ENCODE data around the gene APC.
"Not testable (repeated sequence)": the region's sequence is repeated elsewhere in the genome, so short reads cannot be mapped to it uniquely, and the experiment has no call there.

The APC gene

DNA sequence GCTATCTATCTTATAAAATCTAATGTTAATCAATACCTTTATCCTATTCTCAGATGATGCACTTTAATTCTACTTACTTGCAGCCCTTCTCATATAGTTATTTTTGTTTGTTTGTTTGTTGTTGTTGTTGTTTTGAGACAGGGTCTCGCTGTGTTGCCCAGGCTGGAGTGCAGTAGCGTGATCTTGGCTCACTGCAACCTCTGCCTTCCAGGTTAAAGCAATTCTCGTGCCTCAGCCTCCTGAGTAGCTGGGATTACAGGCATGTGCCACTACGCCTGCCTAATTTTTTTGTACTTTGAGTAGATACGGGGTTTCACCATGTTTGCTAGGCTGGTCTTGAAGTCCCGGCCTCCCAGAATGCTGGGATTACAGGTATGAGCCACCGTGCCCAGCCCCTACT, 20.8 kb upstream of the APC start:
- DNase-seq (ENCODE audit: low read depth) = not testable (repeated sequence)

DNA sequence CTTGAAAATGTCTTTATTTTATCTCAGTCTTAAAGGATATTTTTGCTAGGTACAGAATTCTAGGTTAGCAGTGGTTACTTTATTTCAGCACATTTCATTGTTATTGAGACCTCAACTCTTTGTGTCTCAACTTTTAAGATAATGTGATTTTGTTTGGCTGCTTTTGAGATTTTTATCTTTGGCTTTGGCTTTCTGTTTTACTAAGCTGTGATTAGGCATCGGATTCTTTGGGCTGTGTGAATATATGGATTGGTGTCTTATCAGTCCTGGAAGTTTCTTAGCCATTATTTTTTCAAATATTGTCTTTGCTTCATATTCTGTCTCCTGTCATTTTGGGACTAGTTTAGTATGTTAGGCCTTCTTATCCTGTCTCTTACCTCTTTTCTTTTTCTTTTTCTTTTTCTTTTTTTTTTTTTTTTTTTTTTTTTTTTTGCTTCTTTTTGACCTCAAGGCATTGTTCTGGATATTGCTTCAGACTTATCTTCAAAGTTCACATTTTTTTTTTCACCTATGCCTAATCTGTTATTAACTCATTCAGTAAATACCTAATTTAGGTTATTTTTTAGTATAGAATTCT, 20.1 kb upstream of the APC start:
- DNase-seq (ENCODE audit: low read depth) = no peak

DNA sequence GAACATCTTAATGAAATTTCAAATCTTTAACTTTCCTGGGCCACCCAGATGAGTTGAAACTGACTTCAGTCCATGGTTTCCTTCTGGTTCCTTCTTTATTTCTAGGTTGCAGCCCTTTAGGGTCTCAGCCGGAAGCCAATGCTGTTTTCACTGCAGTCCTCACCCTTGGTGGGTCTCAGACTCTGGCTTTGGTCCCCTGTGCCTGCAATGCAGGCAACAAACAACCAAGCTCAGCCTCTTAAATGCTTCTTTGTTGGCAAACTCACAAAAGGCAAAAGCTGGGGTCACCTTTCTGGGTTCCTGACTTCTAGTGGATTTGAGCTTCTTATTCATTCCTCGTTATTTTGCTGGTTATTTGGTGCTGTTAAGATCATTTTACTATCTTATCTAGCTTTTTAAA, 19.3 kb upstream of the APC start:
- no peak for DNase-seq (ENCODE audit: low read depth)

DNA sequence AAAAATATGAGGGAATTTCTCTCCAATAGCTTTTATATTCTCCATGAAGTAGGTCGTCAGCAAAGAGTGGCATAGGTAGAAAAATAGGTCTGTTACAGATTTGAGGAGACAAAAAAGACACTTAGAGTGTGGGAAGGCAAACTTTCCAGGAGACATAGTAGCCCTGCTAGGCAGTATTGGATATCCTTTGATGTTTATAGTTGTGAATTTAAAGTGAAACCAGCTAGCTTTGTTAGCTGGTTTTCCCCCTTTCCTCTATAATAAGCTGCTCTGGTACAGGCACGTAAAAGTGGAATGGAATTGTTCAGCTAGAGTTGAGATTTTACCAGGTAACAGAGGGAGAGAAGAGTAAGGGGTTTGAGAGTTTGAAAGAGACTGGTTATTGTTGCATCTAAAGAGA, 17.1 kb upstream of the APC start:
- no peak for DNase-seq (ENCODE audit: low read depth)

DNA sequence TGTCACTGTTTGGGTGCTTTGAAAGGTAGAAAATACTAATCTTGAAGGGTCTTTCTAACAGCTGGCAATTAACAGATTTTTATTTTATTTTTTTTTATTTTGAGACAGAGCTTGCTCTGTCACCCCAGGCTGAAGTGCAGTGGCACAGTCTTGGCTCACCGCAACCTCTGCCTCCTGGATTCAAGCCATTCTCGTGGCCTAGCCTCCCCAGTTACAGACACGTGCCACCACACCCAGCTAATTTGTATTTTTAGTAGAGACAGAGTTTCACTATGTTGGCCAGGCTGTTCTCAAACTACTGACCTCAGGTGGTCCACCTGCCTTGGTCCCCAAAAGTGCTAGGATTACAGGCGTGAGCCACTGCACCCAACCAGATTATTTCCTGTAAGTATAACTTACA, 12.8 kb upstream of the APC start:
- DNase-seq (ENCODE audit: low read depth) = no peak

DNA sequence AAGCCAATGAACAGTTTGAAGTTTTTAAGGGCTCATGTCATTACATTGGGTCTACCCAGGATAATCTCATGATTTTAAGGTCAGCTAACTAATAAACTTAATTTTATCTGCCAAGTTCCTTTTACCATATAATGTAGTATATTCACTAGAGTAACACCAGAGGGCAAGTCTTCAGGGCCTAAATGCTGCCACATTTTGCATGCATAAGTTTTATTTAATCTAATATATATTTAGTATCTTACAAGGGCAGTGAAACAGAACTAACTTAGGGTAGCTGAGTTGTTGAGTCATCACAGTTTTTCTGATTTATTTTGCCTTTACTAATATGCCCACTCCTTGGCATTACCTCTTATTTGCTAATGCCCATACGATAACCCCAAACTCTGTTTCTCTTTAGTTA, 8.1 kb upstream of the APC start:
- no peak for DNase-seq (ENCODE audit: low read depth)

DNA sequence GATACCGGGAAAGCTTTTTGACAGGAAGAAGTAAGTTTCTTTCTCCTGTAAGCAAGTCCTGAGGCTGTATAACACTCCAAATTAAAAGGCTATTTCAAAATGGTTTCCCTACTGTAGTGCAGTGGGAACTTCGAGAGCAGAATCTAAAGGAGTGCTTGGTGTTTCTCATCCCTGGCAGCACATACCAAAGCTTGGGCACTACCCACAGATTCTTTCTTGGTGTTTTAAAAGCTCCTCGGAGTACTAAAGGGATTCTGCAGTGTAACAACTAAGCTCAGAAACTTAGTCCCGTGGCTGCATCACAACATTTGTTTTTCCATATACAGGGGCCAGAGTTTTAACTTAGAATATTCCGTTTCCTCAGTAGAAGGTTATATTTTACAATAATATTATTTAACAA, 5.6 kb upstream of the APC start:
- DNase-seq (ENCODE audit: low read depth) = no peak

DNA sequence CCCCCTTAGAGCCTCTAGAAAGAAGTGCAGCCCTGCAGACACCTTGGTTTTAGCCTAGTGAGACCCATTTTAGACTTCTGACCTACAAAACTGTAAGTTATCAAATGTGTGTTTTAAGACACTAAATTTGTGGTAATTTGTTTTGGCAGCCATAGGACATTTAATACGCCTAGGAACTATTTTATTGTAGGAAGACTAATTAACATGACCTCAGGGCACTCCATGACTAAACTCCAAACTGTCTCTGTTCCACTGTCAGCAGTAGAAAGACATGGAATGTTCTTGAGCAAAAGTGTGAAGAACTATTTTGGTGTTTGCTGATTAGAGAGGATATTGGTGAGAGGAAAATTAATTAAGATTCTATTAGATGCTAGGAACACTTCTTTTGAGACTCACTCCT, 4.1 kb upstream of the APC start:
- no peak for DNase-seq (ENCODE audit: low read depth)

DNA sequence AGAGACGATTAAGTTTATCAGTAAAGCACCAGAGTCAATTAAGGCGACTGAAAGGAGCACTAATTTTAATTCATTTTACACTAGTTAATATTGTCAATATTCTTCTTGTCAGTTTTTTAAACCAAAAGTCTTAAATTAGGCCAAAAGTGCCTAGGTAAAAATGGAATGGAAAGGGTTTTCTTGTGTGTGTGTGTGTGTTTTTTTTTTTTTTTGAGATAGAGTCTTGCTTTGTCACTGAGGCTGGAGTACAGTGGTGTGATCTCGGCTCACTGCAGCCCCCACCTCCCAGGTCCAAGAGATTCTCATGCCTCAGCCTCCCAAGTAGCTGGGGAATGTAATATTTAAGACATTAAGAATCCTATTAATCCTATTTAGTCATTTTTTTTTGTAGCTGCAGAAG, 3.1 kb upstream of the APC start:
- DNase-seq (ENCODE audit: low read depth) = no peak

DNA sequence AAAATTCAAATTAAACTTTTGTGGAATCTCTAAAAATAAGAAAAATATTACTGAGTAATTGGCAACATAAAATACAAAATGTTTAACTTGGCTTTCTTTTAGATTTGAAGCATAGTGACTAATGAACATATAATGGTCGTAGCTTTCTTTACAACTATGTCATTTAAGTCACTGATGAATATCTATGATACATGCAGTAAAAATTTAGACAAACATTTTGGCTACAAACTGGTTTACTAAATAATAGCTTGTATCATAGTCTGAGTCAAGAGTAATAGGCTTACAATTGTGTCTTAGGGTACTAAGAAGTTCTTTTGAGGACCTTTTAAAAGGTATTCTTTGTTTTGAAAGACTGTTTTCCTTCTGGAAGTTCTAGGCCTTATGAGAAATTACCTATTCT, 2.0 kb upstream of the APC start:
- DNase-seq (ENCODE audit: low read depth) = no peak

DNA sequence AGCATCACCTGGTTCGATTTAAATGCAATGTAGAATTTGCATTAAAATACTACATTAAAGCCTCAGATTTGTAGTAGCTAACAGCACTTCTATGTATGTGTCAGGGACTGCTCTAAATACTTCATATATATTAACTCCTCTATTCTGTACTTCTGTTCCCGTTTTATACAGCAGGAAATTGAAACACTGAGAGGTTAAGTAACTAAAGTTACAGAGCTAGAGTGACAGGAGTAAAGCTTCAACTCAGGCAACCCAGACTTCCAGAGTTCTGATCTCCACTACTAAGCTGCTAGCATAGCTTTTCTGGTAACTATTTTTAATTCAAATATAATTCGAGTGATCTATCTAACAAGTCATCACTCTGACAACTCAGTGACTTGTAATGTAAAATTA, 619 bp upstream of the APC start:
- DNase-seq (ENCODE audit: low read depth) = no peak

DNA sequence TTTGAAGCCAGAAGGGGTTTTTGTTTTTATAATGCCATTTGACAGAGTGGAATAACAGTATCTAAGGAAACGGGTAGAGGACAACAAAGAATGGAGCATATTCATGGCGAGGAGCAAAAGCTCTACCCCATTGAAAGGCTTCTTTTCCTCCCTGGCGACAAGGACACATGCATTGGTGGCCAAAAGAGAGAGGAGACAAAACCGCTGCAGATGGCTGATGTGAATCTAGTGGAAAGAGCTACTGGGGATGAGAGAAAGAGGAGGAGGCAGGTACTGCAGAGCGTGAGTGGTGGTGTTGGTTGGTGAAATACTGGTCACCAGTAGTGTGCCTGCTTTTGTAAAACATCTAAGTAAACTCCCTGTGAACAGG, 491 bp downstream of the APC start:
- no peak for DNase-seq (ENCODE audit: low read depth)

DNA sequence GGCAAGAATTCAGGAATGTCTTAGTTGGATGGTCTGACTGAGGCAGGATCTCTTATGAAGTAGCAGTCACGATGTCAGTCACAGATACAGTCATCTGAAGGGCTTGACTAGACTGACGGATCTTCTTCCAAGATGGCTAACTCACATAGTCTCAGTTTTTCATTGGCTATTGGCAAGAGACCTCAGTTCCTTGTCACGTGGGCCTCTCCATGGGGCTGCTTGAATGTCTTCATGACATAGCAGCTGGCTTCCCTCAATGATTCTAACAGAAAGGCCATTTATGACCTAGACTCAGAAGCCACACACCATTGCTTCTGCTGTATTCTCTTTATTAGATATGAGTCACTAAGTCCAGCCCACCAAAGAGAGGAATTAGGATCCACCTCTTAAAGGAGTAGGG, 4.7 kb downstream of the APC start:
- no peak for DNase-seq (ENCODE audit: low read depth)

DNA sequence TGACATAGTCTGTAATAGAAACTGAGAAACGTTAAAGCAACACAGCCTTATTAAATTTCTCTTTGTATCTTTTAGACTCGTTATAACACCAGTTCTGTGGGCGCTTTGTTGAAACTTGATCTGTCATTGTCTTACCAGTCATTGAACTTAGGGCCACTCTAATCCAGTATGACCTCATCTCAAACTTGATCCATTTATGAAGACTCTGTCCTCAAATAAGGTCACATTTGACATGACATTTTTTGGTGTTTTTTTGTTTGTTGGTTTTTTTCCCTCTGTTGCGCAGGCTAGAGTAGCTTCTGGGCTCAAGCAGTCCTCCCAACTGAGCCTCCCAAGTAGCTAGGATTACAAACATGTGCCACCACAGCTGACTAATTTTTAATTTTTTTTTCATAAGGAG, 5.9 kb downstream of the APC start:
- DNase-seq (ENCODE audit: low read depth) = no peak

DNA sequence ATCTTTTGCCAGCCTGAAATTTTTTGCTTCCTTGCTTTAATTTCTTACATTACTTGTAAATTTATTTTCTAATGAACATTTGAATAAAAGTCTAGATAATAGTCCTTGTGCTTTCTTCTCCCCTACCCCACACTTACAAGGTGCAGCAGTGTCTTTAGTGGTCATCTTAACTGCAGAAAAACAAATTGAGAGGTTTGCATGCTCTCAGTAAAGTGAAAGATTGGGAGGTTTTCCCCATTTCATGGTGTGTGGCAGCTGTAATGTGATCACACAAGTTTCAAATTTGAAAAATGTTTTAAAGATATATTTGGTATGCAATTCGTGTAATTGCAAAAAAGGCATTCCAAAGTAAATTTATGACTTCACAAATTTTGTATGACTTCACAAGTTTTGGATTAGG, 14.7 kb downstream of the APC start:
- no peak for DNase-seq (ENCODE audit: low read depth)

DNA sequence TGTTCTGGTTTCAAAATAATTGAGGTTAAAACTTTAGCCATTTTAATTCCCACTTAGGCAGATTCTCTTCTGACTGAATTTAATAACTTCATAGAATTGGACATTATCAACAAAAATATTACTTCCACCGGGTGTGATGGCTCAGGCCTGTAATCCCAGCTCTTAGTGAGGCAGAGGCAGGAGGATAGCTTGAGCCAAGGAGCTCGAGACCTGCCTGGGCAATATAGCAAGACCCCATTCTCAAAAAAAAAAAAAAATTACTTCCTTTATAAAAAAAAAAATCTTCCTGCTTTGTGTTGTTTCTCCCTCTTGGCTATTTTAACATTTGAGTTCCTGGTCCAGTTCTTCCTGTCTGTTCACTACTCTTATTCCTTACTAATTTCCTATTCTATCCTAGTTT, 18.0 kb downstream of the APC start:
- no peak for DNase-seq (ENCODE audit: low read depth)

DNA sequence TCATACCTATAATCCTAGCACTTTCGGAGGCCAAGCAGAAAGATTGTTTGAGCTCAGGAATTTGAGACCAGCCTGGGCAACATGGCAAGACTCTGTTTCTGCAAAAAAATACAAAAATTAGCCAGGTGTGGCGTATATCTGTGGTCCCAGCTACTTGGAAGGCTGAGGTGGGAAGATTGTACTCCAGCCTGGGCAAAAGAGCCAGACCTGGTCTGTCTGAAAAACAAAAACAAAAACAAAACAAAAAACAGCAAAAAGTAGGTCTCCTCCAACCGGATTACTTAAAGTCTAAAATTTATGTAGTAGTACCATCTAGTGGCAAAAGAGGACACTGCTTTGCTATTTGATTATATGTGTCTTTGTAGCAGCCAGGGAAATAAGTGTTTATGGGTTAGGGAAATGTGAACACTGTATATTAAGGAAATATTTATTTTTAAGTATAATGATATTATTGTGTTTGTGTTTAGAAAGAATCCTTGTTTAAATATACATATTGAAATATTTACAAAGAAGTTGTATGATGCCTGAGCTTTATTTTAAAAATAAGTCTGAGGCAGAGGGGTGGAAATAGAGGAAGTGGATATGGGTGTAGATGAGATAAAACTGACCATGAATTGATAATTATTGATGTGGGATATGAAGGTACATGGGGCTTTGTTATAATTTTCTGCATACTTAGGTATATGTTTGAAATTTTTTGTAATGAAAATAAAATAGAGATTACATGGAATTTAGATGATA, 20.0 kb downstream of the APC start:
- DNase-seq (ENCODE audit: low read depth) = no peak

DNA sequence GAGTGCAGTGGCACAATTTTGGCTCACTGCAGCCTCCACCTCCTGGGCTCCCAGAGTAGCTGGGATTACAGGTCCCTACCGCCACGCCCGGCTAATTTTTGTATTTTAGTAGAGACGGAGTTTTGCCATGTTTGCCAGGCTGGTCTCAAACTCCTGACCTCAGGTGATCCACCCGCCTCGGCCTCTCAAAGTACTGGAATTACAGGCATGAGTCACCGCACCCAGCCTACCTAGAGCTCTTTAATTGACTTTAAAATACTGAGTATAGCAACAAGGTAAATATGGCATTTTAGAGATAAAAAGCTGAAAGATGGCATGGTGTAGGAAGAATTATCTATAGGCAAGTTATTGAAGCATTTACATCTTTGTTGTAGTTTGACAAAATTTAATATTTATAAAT, 21.0 kb downstream of the APC start:
- no peak for DNase-seq (ENCODE audit: low read depth)

DNA sequence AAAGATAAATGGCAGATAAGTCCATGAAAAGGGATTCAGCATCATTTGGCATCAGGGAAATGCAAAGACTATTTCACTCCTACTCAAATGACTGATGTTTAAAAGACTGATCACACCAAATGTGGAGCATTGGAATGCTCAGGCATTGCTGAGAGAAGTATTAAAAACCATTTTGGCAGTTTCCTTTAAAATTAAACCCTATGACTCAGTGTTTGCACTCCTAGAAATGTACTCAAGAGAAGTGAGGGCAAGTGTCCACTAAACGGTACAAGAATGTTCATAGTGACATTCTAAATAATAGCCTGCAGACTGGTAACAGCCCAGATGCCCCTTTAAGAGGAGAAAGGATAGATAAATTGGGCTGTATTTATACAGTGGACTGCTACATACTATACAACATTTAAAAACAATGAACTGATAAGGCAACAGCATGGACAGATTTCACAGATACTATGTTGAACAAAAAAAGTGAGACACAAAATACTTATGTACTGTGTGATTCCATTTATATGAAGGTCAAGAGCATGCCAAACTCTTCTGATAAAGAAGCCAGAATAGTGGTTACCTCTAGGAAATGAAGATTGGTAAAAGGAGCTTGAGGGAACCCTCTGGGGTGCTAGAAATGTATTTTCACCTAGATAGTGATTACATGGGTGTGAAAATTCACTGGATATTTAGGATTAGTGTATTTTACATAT, 24.6 kb downstream of the APC start:
- no peak for DNase-seq (ENCODE audit: low read depth)

DNA sequence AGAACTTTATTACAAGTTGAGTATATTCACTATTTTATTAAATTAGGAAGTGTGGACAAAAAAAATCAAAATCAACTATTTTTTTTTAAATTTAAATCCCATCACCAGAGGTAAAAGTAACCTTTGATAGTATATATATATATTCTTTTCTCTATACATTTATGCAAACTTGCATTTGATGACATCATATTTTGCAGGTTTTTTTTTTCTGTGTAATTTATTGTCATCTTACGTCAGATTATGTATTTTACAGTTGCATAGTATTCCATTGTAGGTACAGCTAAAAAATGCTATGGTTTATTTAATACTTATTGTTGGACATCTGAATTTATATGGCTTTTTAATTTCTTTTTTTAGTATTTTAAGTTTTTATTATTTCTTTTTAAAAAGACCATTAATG, 25.5 kb downstream of the APC start:
- no peak for DNase-seq (ENCODE audit: low read depth)

DNA sequence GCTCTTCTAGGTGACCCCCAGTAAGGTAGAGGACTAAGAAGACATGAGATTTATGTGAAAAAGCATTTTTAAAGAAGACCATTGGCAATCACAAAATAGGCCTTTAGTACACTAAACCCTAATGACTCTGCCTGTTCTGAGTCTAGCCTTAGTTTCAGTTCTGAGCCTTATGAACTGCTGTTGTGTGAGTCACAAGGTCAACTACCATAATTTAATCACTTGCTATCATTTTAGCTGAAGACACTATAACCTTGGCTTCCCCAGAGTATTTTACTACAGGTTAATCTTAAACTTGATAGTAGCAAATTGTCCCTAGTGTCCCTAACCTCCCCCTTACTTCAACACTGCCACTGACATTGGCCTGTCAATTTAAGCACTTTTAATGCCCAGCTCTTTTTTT, 34.4 kb downstream of the APC start:
- no peak for DNase-seq (ENCODE audit: low read depth)

DNA sequence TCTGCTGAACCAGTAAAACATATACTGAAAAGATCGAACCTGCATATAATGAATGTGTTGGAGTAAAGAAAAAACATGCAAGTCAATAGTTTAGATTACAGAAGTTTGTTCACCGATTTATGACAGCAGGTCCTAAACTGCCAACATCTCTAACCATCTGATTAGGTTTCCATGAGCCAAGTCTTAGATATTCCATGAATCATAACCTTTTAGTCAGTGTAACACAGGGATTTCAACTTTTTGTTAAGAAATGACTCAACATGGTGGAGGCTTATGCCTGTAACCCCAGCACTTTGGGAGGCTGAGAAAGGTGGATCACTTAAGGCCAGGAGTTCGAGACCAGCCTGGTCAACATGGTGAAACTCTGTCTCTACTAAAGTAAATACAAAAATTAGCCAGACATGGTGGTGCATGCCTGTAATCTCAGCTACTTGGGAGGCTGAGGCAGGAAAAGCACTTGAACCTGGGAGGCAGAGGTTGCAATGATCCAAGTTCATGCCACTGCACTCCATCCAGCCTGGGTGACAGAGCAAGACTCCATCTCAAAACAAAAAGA, 38.7 kb downstream of the APC start:
- no peak for DNase-seq (ENCODE audit: low read depth)

DNA sequence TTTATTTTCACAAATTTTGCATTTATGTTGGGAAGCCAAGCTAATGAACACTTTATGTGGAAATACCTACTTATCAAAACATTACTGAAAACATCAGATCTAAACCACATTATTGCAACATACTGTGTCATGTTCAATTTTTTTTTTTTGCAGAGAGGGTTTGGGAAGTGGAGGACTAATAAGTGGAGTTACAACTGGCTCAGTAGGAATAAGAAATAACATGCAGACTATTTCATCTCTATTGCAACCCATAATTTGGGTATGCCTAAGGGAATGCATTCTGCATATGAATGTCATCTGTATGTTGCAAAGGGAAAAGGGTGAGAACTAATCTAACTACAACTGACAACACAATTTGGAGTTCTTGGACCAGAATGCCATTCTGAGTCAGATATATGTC, 41.8 kb downstream of the APC start:
- no peak for DNase-seq (ENCODE audit: low read depth)

DNA sequence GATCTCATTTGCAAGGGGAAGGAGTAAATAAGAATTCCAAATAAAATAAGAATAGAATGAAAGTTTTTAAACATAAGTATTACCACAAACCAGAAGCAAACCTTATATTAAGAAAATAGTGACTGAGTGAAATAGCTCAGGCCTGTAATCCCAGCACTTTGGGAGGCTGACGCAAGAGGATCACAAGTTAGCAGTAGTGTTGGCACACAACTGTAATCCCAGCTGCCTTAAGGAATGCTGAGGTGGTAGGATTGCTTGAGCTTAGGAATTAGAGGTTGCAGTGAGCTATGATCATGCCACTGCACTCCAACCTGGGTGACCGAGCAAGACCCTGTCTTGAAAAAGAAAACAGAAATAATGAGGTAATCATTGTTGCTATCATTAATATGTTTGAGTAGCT, 47.0 kb downstream of the APC start:
- DNase-seq (ENCODE audit: low read depth) = no peak

Data from activated T-cell treated with anti-CD3 and anti-CD28 coated beads for 24 hours (primary cell).